GM13976 (cell line): ENCODE measurements around the gene ATP7A.

Experiments
- DNase-seq: peaks from one replicate; pipeline ENCODE4 v3.0.0; 2012; ENCODE audit warnings: low spot score
- CTCF ChIP-seq: IDR thresholded peaks from 2 replicates; pipeline ENCODE4 v1.5.1; 2012; ENCODE audit warnings: borderline replicate concordance, mild to moderate bottlenecking; ENCODE audit not compliant: insufficient read depth; ENCODE audit errors: extremely low read depth, missing control alignments, control extremely low read depth
- in situ Hi-C: fragments of 300-500 bp; cut with MboI; formaldehyde crosslinking; loops from one replicate; pipeline ENCODE4 v1.12.0; 2022; ENCODE audit warnings: low sequenced_read_pairs, mixed read lengths, inconsistent platforms; ENCODE audit not compliant: unreplicated experiment

Gene ATP7A

GRCh38 chrX:78019586-78020483 is 109.3 kb downstream of the ATP7A start:
- in situ Hi-C loops, result no loop called here

GRCh38 chrX:78024349-78025059 is 114.0 kb downstream of the ATP7A start:
- peak; percentile 49 for TF ChIP-seq CTCF
- peak; percentile 53 for DNase-seq
- in situ Hi-C loops, result no loop called here

More at GRCh38 chrX:78019586-78020483, 109.3 kb downstream of the ATP7A start:
- DNase-seq, result no peak
- TF ChIP-seq CTCF, result no peak

GRCh38 chrX:78027798-78028197 is 117.3 kb downstream of the ATP7A start:
- no peak for TF ChIP-seq CTCF
- DNase-seq, result no peak
- in situ Hi-C loops, result no loop called here

- in situ Hi-C loops, result no loop called here
- DNase-seq, result peak; percentile 20
Measured at GRCh38 chrX:78029663-78030062, 119.2 kb downstream of the ATP7A start.

GRCh38 chrX:78035061-78035460 is 124.6 kb downstream of the ATP7A start:
- TF ChIP-seq CTCF, result no peak
- no peak for DNase-seq
- in situ Hi-C loops, result no loop called here

More at GRCh38 chrX:78029663-78030062, 119.2 kb downstream of the ATP7A start:
- no peak for TF ChIP-seq CTCF

GRCh38 chrX:78037881-78038280 is 127.4 kb downstream of the ATP7A start:
- TF ChIP-seq CTCF, result no peak
- in situ Hi-C loops, result no loop called here
- no peak for DNase-seq
